GM18951 (cell line): ENCODE measurements around the gene CDH23.

Experiments
- POLR2A ChIP-seq: IDR thresholded peaks from 4 replicates; pipeline ENCODE4 v1.6.1; 2011; ENCODE audit warnings: mild to moderate bottlenecking; ENCODE audit not compliant: insufficient read length, insufficient read depth; ENCODE audit errors: extremely low read depth
- in situ Hi-C: fragments of 300-500 bp; cut with MboI; formaldehyde crosslinking; loops from one replicate; pipeline ENCODE4 v1.12.0; 2022; ENCODE audit warnings: low sequenced_read_pairs, mixed read lengths, inconsistent platforms; ENCODE audit not compliant: unreplicated experiment

CDH23 gene

GRCh38 chr10:71788954-71789353 lies 392.2 kb downstream of the CDH23 start:
- TF ChIP-seq POLR2A: no peak
- in situ Hi-C loops: no loop called here

- in situ Hi-C loops: no loop called here
- TF ChIP-seq POLR2A: no peak
Measured at GRCh38 chr10:71789871-71790270, 393.2 kb downstream of the CDH23 start.

GRCh38 chr10:71790749-71791440 lies 394.2 kb downstream of the CDH23 start:
- in situ Hi-C loops: no loop called here
- TF ChIP-seq POLR2A: no peak

GRCh38 chr10:71795248-71795647 lies 398.5 kb downstream of the CDH23 start:
- no peak for TF ChIP-seq POLR2A
- in situ Hi-C loops: no loop called here

GRCh38 chr10:71796749-71797405 lies 400.2 kb downstream of the CDH23 start:
- no peak for TF ChIP-seq POLR2A
- in situ Hi-C loops: no loop called here

GRCh38 chr10:71797533-71798307 lies 401.0 kb downstream of the CDH23 start:
- in situ Hi-C loops: no loop called here
- TF ChIP-seq POLR2A: no peak

GRCh38 chr10:71798308-71798624 lies 401.5 kb downstream of the CDH23 start:
- in situ Hi-C loops: no loop called here
- TF ChIP-seq POLR2A: no peak

GRCh38 chr10:71799112-71799511 lies 402.4 kb downstream of the CDH23 start:
- in situ Hi-C loops: no loop called here
- TF ChIP-seq POLR2A: no peak

- no peak for TF ChIP-seq POLR2A
- in situ Hi-C loops: no loop called here
Measured at GRCh38 chr10:71799608-71800453, 403.1 kb downstream of the CDH23 start.

- no peak for TF ChIP-seq POLR2A
- in situ Hi-C loops: no loop called here
Measured at GRCh38 chr10:71801361-71801760, 404.6 kb downstream of the CDH23 start.

GRCh38 chr10:71802235-71802634 lies 405.5 kb downstream of the CDH23 start:
- TF ChIP-seq POLR2A: no peak
- in situ Hi-C loops: no loop called here

GRCh38 chr10:71802715-71803488 lies 406.2 kb downstream of the CDH23 start:
- in situ Hi-C loops: no loop called here
- TF ChIP-seq POLR2A: no peak
